ENCODE measurements around the gene MRC2. TPM values are rescaled to one million over a fixed set of nuclear protein-coding genes. Genes with fewer than 3 reads are reported as not detected.

MRC2 gene
- total RNA-seq, 2 experiments from 2014 or later = 0.61 to 4.7 TPM

DNA sequence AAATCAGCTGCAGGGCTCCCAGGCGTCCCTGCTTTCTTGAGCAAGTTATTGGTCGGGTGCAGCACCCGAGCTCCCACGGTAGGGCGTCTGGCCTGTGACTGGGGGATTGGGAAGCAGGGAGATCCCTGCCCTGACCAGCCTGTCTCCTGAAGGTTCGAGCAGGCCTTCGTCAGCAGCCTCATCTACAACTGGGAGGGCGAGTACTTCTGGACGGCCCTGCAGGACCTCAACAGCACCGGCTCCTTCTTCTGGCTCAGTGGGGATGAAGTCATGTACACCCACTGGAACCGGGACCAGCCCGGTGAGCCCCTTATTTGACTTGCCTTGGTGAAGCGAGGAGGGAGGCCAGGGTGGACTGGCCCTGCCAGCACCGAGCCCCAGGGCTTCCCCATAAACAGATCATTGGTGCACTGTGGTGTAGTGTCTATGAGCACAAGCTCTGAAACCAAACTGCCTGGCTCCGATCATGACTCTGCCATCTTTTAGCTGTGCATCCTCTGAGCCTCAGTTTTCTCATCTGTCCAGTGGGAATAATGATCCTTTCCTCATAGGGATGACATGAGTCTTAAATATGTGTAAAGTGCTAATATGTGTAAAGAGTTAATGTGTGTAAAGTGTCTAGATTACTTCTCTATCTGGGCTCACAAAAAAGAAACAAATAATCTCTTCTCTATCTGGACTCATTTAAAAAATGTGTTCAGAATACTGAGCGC lies 48.9 kb downstream of the MRC2 start:
- Mint-ChIP-seq H3K27me3 (no peaks in the 10 kb centered on the region), H3K4me3 (no peak overlapping the region), H3K36me3 (no peaks in the 10 kb centered on the region), H3K27ac (no peak overlapping the region), H3K9me3 (ENCODE audit: low read depth) (no peaks in the 10 kb centered on the region), H3K4me1 (no peaks in the 10 kb centered on the region)
- DNase-seq = no peak
- CTCF ChIA-PET = no interaction called here
- ATAC-seq = no peak

DNA sequence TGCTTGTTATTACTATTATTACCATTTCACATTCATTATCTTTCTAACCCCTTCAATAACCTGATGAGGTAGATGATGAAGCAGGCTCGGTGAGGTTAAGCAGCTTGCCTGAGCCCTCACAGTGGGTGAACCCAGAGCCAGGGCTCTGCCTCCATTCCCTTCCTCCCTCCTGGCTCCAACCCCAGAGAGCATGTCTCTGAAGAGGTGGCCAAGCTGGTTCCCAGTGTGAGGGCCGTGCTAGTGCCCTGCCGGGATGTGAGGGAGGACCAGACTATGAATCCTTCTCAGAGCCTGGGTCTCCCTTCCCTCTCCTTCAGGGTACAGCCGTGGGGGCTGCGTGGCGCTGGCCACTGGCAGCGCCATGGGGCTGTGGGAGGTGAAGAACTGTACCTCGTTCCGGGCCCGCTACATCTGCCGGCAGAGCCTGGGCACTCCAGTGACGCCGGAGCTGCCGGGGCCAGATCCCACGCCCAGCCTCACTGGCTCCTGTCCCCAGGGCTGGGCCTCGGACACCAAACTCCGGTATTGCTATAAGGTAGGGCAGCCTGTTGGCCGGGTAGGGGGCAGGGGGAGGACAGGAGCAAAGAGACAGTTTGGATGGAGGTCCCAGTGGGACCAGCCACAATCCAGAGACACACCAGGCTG lies 49.6 kb downstream of the MRC2 start:
- H3K27me3 Mint-ChIP-seq = no peaks in the 10 kb centered on the region
- H3K4me3 Mint-ChIP-seq = no peak overlapping the region
- H3K9me3 Mint-ChIP-seq (ENCODE audit: low read depth) = no peaks in the 10 kb centered on the region
- CTCF ChIA-PET = no interaction called here
- ATAC-seq (no peak), DNase-seq (no peak)
- no peaks in the 10 kb centered on the region for H3K4me1 Mint-ChIP-seq
- no peak overlapping the region for H3K27ac Mint-ChIP-seq
- no peaks in the 10 kb centered on the region for H3K36me3 Mint-ChIP-seq

DNA sequence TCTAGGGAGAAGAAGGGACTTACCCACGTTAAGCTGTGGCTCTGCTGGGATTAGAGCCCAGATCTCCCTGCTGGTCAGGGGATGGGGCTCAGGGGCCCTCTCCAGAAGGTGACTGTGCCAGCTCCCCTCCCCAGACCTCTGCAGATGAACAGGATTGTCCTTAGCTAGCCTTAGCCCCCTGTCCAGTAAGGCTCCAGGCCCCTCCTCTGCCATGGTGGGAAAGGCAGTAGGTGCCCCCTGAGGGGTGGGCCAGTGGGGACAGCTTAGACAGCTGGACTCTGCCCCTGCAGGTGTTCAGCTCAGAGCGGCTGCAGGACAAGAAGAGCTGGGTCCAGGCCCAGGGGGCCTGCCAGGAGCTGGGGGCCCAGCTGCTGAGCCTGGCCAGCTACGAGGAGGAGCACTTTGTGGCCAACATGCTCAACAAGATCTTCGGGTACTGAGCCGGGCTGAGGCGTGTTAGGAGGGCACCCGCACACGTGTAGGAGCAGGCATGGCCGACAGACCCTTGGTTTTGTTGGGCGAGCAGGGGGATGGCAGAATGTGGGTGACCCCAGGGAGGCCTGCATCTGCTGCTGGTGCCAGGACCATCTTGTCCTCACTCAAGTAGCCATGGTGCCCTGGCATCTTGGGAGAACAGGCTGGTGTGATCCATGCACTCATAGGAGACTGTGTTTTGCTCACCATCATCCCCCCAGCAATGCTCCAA lies 50.9 kb downstream of the MRC2 start:
- CTCF ChIA-PET = no interaction called here
- Mint-ChIP-seq H3K27me3 (no peaks in the 10 kb centered on the region), H3K4me1 (no peaks in the 10 kb centered on the region), H3K9me3 (ENCODE audit: low read depth) (no peaks in the 10 kb centered on the region), H3K36me3 (no peaks in the 10 kb centered on the region), H3K27ac (no peak overlapping the region), H3K4me3 (no peak overlapping the region)
- DNase-seq (no peak), ATAC-seq (no peak)

DNA sequence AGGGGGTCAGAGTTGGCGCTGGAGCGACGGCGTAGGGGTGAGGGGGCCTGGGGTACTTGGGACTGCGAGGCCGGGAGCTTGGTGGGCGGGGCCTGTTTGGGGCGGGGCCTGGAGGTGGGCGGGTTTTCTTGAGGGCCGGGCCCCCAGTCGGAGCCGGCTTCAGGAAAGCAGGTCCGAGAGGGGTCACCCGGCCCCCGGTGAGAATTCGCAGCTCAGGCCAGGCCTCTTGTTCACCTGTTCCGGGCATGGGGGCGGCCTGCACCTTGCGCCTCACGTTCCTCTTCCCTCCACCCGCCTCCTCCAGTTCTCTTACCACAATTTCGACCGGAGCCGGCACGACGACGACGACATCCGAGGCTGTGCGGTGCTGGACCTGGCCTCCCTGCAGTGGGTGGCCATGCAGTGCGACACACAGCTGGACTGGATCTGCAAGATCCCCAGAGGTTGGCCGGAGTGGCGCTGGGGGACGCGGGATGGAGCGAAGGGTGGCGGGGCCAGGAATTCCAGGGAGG lies 52.5 kb downstream of the MRC2 start:
- CTCF ChIA-PET = no interaction called here
- ATAC-seq = no peak
- Mint-ChIP-seq H3K9me3 (ENCODE audit: low read depth) (no peaks in the 10 kb centered on the region), H3K27ac (no peak overlapping the region), H3K4me3 (no peak overlapping the region), H3K4me1 (no peaks in the 10 kb centered on the region), H3K36me3 (no peaks in the 10 kb centered on the region), H3K27me3 (no peaks in the 10 kb centered on the region)
- no peak for DNase-seq

DNA sequence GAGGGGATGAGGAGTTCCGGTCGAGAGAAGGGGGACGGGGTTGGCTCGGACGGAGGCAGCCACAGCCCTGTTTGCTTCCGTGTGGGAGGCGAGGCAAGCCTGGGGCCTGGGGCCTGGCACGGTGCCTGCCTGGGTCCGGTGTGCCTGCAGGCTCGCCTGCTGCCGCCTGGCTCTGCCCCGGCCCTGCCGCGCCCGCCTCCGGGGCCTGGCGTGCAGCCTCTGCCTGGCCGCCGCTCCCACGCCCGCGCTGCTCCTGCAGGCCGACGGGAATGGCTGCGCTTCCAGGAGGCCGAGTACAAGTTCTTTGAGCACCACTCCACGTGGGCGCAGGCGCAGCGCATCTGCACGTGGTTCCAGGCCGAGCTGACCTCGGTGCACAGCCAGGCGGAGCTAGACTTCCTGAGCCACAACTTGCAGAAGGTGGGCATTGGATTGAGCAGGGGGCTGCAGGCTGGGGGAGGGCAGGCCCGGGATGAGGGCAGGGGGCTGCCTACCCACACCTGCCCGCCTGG lies 53.1 kb downstream of the MRC2 start:
- no peak for ATAC-seq
- no peaks in the 10 kb centered on the region for H3K4me1 Mint-ChIP-seq
- CTCF ChIA-PET = no interaction called here
- no peak overlapping the region for H3K4me3 Mint-ChIP-seq
- no peaks in the 10 kb centered on the region for H3K9me3 Mint-ChIP-seq (ENCODE audit: low read depth)
- H3K36me3 Mint-ChIP-seq = no peaks in the 10 kb centered on the region
- no peaks in the 10 kb centered on the region for H3K27me3 Mint-ChIP-seq
- no peak for DNase-seq
- no peak overlapping the region for H3K27ac Mint-ChIP-seq

DNA sequence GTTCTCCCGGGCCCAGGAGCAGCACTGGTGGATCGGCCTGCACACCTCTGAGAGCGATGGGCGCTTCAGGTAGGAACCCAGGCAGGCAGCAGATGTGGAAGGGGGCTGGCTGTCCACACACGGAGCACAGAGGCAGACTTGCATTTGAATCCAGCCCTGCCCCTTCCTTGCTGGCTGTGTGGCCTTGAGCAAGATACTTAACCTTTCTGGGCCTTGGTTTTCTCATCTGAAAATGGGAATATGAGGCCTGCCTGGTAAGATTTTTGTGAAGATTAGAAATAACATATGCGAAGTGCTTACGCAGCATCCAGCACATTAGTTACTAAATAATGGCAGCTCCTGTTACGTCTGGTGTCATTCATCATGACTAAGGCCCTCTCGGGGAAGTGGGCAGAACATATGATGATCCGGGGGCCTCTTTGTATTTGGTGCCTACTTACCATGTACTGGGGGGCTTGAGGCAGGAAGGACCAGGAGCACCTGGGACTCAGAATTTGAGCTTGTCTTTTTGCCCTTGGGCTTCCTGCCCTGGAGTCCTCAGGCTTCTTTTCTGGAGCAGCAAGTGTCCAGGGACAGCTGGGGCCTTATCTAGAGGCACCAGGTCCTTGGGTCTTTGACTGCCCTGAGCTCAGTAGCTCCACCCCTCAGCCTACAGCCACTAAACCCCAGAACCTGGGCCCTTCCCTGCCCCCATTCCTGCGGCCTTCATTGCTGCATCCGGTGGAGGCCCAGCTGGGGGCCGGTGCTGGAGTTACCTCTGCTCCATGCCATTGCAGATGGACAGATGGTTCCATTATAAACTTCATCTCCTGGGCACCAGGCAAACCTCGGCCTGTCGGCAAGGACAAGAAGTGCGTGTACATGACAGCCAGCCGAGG lies 53.8 kb downstream of the MRC2 start:
- DNase-seq (no peak), ATAC-seq (no peak)
- Mint-ChIP-seq H3K27ac (no peak overlapping the region), H3K4me3 (no peak overlapping the region), H3K27me3 (no peaks in the 10 kb centered on the region), H3K9me3 (ENCODE audit: low read depth) (no peaks in the 10 kb centered on the region), H3K4me1 (no peaks in the 10 kb centered on the region), H3K36me3 (no peaks in the 10 kb centered on the region)
- CTCF ChIA-PET = no interaction called here

DNA sequence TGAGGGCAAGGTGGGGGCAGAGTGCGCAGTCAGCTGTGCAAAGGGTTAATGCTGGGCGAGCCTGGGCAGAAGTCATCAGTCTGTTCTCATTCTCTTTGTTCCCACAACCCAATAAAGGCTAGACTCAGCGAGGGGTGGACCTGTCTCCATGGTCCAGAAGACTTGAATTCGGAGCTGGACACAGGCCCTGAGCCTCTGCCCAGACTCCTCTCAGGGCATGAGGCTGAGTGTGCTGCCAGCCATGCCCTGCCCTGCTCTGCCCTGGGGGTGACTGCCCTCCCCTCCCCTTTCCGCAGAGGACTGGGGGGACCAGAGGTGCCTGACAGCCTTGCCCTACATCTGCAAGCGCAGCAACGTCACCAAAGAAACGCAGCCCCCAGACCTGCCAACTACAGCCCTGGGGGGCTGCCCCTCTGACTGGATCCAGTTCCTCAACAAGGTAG lies 54.5 kb downstream of the MRC2 start:
- no peaks in the 10 kb centered on the region for H3K9me3 Mint-ChIP-seq (ENCODE audit: low read depth)
- H3K36me3 Mint-ChIP-seq = no peaks in the 10 kb centered on the region
- H3K4me1 Mint-ChIP-seq = no peaks in the 10 kb centered on the region
- CTCF ChIA-PET = no interaction called here
- no peaks in the 10 kb centered on the region for H3K27me3 Mint-ChIP-seq
- H3K27ac Mint-ChIP-seq = no peak overlapping the region
- no peak overlapping the region for H3K4me3 Mint-ChIP-seq
- no peak for DNase-seq
- no peak for ATAC-seq

DNA sequence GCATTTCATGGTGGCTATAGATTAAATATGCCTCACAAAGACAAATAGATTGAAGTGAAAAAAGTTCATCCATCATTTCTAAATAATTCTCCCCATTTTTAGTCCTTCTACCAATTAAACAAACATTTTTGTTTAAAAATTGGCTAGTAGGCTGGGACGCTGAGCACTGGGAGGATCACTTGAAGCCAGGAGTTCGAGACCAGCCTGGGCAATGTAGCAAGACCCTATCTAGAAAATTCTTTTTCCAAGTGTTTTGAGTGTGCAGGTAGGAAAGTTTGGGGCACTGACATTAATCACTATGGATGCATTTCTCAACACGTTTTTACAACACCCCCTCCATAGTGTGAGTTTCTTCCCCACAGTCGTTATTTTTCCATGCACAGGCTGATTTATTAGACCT lies 56.7 kb downstream of the MRC2 start:
- H3K36me3 Mint-ChIP-seq = no peaks in the 10 kb centered on the region
- CTCF ChIA-PET = no interaction called here
- H3K4me1 Mint-ChIP-seq = no peaks in the 10 kb centered on the region
- no peak overlapping the region for H3K27ac Mint-ChIP-seq
- H3K4me3 Mint-ChIP-seq = no peak overlapping the region
- DNase-seq = no peak
- no peak for ATAC-seq
- H3K27me3 Mint-ChIP-seq = no peaks in the 10 kb centered on the region
- H3K9me3 Mint-ChIP-seq (ENCODE audit: low read depth) = no peaks in the 10 kb centered on the region

DNA sequence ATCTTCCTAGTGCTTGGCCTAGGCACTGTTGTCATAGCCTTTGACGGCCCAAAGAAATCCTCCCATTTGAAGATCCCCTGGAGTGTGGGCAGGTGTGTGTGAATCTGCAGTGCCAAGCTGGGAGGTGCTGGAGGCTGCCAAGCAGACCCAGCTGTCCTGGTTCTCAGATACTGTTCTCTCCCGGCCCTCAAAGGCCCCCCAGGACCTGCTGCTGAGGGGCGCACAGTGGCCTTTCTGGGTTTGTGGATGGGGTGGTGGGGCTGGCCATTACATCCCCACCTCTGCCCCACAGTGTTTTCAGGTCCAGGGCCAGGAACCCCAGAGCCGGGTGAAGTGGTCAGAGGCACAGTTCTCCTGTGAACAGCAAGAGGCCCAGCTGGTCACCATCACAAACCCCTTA lies 60.5 kb downstream of the MRC2 start:
- no peak overlapping the region for H3K4me3 Mint-ChIP-seq
- DNase-seq (no peak), ATAC-seq (no peak)
- H3K9me3 Mint-ChIP-seq (ENCODE audit: low read depth) = no peaks in the 10 kb centered on the region
- H3K4me1 Mint-ChIP-seq = no peaks in the 10 kb centered on the region
- H3K27me3 Mint-ChIP-seq = no peaks in the 10 kb centered on the region
- no peak overlapping the region for H3K27ac Mint-ChIP-seq
- CTCF ChIA-PET = no interaction called here
- H3K36me3 Mint-ChIP-seq = no peaks in the 10 kb centered on the region

DNA sequence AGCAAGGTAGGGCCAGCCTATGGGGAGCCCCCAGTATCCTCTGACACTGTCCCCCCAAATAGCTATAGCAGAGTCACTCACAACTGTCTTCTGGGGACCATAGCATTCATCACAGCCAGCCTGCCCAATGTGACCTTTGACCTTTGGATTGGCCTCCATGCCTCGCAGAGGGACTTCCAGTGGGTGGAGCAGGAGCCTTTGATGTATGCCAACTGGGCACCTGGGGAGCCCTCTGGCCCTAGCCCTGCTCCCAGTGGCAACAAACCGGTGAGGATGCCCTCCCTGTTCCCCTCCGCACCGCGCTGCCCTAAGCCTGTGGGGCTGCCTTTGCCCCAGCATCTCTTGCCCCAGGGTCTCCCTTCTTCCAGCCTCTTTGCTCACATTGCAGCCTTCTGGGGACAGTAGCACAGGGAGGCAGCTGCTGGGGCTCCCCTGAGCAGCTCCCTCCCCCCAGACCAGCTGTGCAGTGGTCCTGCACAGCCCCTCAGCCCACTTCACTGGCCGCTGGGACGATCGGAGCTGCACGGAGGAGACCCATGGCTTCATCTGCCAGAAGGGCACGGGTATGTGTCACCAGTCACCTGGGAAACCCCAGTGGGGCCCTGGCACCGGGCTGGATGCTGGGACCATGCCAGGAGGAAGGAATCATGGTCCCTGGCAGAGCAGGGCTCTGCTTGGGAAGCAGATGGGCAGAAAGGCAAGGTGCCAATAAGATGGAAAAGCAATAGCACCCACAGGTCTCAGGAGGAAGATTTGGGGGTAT lies 61.1 kb downstream of the MRC2 start:
- H3K4me3 Mint-ChIP-seq = no peak overlapping the region
- no peak for ATAC-seq
- no peaks in the 10 kb centered on the region for H3K4me1 Mint-ChIP-seq
- CTCF ChIA-PET = no interaction called here
- H3K9me3 Mint-ChIP-seq (ENCODE audit: low read depth) = no peaks in the 10 kb centered on the region
- H3K36me3 Mint-ChIP-seq = no peaks in the 10 kb centered on the region
- no peaks in the 10 kb centered on the region for H3K27me3 Mint-ChIP-seq
- no peak overlapping the region for H3K27ac Mint-ChIP-seq
- DNase-seq = no peak

DNA sequence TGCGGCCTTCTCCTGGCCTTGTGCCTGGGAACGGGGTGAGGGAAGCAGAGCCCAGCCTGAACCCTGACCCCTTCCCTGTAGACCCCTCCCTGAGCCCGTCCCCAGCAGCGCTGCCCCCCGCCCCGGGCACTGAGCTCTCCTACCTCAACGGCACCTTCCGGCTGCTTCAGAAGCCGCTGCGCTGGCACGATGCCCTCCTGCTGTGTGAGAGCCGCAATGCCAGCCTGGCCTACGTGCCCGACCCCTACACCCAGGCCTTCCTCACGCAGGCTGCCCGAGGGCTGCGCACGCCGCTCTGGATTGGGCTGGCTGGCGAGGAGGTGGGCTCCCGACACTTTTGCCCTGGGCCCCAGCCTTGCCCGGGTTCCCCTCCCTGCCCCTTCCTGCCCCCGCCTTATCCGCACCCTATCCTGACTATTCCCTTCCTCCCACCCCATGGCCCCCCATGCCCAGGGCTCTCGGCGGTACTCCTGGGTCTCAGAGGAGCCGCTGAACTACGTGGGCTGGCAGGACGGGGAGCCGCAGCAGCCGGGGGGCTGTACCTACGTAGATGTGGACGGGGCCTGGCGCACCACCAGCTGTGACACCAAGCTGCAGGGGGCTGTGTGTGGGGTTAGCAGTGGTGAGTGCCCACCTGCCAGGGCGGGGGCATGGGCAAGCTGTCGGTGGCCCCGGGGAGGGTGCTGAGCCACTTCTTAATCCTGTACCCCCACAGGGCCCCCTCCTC lies 62.1 kb downstream of the MRC2 start:
- DNase-seq (no peak), ATAC-seq (no peak)
- H3K4me3 Mint-ChIP-seq = no peak overlapping the region
- CTCF ChIA-PET = no interaction called here
- H3K27me3 Mint-ChIP-seq = no peaks in the 10 kb centered on the region
- H3K4me1 Mint-ChIP-seq = no peaks in the 10 kb centered on the region
- no peak overlapping the region for H3K27ac Mint-ChIP-seq
- H3K36me3 Mint-ChIP-seq = no peaks in the 10 kb centered on the region
- no peaks in the 10 kb centered on the region for H3K9me3 Mint-ChIP-seq (ENCODE audit: low read depth)

DNA sequence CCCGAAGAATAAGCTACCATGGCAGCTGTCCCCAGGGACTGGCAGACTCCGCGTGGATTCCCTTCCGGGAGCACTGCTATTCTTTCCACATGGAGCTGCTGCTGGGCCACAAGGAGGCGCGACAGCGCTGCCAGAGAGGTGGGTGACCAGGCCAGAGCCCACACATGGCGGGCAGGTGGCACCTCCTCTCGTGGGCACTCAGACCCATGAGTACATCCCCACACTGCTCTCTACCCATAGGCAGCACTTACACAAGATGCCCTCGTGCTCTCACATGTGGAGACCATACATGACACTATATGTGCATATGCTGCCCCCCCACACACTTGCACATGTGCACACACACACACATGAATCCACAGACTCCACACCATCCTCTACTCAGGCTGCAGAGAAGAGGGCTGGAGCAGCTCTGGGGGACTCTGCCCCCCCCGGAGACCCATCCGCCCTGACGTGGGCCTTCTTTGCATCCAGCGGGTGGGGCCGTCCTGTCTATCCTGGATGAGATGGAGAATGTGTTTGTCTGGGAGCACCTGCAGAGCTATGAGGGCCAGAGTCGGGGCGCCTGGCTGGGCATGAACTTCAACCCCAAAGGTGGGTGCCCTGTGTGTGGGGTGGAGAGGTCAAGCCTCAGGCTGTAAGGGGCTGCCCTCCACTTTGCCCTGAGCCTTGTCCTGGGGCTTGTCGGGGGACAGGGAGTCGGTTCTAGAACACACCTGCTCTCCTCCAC lies 62.9 kb downstream of the MRC2 start:
- H3K27ac Mint-ChIP-seq = no peak overlapping the region
- CTCF ChIA-PET = no interaction called here
- H3K4me1 Mint-ChIP-seq = no peaks in the 10 kb centered on the region
- ATAC-seq = no peak
- H3K27me3 Mint-ChIP-seq = no peaks in the 10 kb centered on the region
- DNase-seq = no peak
- H3K36me3 Mint-ChIP-seq = no peaks in the 10 kb centered on the region
- H3K4me3 Mint-ChIP-seq = no peak overlapping the region
- H3K9me3 Mint-ChIP-seq (ENCODE audit: low read depth) = no peaks in the 10 kb centered on the region
